ENCODE data around the gene LRRC75A. TPM values are rescaled to one million over a fixed set of nuclear protein-coding genes. Genes with fewer than 3 reads are reported as not detected.
A peak's percentile ranks its signal among the peaks of the same experiment; 100 is the strongest.

LRRC75A gene, protein sequence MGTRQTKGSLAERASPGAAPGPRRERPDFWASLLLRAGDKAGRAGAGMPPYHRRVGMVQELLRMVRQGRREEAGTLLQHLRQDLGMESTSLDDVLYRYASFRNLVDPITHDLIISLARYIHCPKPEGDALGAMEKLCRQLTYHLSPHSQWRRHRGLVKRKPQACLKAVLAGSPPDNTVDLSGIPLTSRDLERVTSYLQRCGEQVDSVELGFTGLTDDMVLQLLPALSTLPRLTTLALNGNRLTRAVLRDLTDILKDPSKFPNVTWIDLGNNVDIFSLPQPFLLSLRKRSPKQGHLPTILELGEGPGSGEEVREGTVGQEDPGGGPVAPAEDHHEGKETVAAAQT
- total RNA-seq = 1 to 10 TPM; 2.1 to 7.3 (median 5.2) TPM

GRCh38 chr17:16491703-16492612 lies at the start of gene LRRC75A:
Gene LRRC75A (minus strand): TSS chr17:16492193. CDS start chr17:16491990, 203 bp downstream.
- DNase-seq = peak; percentile 28 to 92
- peak; percentile 16 to 92 for ATAC-seq (ENCODE audit: low FRiP score in 2 of 2)
- WGBS, 2 donors = 4 to 6% methylated on average over 21 to 23 of the region's 134 CpGs
- H3K27me3 ChIP-seq = no peaks in the 10 kb centered on the region
- no peaks in the 10 kb centered on the region for H3K9me3 ChIP-seq
- H3K27ac ChIP-seq = peak within 1 kb of the TSS in 1 of 4 donors; percentile 54
- peak within 1 kb of the TSS; percentile 44 to 88 (median 68) for H3K4me3 ChIP-seq
- H3K4me1 ChIP-seq = peaks cover 13 to 25% (median 15%) of the 10 kb centered on the region in 4 donors
- TF ChIP-seq, protein P1, sequence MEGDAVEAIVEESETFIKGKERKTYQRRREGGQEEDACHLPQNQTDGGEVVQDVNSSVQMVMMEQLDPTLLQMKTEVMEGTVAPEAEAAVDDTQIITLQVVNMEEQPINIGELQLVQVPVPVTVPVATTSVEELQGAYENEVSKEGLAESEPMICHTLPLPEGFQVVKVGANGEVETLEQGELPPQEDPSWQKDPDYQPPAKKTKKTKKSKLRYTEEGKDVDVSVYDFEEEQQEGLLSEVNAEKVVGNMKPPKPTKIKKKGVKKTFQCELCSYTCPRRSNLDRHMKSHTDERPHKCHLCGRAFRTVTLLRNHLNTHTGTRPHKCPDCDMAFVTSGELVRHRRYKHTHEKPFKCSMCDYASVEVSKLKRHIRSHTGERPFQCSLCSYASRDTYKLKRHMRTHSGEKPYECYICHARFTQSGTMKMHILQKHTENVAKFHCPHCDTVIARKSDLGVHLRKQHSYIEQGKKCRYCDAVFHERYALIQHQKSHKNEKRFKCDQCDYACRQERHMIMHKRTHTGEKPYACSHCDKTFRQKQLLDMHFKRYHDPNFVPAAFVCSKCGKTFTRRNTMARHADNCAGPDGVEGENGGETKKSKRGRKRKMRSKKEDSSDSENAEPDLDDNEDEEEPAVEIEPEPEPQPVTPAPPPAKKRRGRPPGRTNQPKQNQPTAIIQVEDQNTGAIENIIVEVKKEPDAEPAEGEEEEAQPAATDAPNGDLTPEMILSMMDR (IDR thresholded peaks at IDR 0.05) = no peak
- no peak for TF ChIP-seq POLR2A (IDR thresholded peaks at IDR 0.05)
- TF ChIP-seq POLR2AphosphoS5 (IDR thresholded peaks at IDR 0.05) = no peak
- TF ChIP-seq EP300 (IDR thresholded peaks at IDR 0.05) = no peak
- H3K36me3 ChIP-seq = no peaks in the 10 kb centered on the region

DNA sequence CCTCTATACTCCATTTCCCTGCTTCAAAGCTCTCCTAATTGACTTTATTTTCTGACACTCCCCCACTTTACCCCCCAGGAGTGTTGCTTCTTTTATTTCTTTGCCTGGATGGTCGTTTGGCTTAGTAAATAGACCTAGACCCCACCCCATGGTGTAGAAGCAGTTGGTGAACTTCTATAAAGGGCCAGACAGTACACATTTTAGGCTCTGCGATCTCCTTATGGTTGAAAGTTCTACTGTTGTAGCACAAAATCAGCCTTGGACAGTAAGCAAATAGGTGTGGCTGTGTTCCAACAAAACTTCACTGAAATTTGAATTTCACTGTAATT lies 45.1 kb upstream of the LRRC75A start:
- ATAC-seq (ENCODE audit: low FRiP score in 2 of 2) (no peak), DNase-seq (no peak)
- H3K27ac ChIP-seq = peak overlapping the region in 2 of 4 donors; percentile 93 to 98
- peak overlapping the region in 2 of 4 donors; percentile 77 for H3K4me3 ChIP-seq
- WGBS, 2 donors = 41 to 48% methylated on average over 2 of the region's 2 CpGs
- TF ChIP-seq, protein P1 (IDR thresholded peaks at IDR 0.05) = no peak
- TF ChIP-seq POLR2A (IDR thresholded peaks at IDR 0.05) = no peak
- TF ChIP-seq POLR2AphosphoS5 (IDR thresholded peaks at IDR 0.05) = no peak
- no peak for TF ChIP-seq EP300 (IDR thresholded peaks at IDR 0.05)
- H3K36me3 ChIP-seq = no peaks in the 10 kb centered on the region
- no peaks in the 10 kb centered on the region for H3K27me3 ChIP-seq
- peaks cover 2 to 11% (median 3%) of the 10 kb centered on the region in 4 donors for H3K4me1 ChIP-seq
- H3K9me3 ChIP-seq = no peaks in the 10 kb centered on the region

DNA sequence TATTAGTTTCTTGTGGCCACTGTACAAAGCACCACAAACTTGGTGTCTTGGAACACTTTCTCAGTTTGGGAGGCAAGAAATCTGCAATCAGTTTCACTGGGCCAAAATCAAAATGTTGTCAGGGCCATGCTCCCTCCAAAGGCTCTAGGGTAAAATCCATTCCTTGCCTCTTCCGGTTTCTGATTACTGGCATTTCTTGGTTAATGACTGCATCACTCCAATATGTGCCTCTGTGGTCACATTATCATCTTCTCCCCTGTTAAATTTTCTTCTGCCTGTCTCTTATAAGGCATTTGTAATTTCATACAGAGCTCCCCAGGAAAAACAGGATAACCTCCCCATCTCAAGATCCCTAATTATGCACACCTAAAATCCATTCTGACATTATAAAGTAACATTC lies 42.2 kb upstream of the LRRC75A start:
- no peak overlapping the region for H3K4me3 ChIP-seq
- TF ChIP-seq, protein P1 (IDR thresholded peaks at IDR 0.05) = no peak
- TF ChIP-seq POLR2A (IDR thresholded peaks at IDR 0.05) (no peak), EP300 (IDR thresholded peaks at IDR 0.05) (no peak)
- H3K27ac ChIP-seq = no peak overlapping the region
- no peaks in the 10 kb centered on the region for H3K27me3 ChIP-seq
- WGBS, 2 donors = 88 to 89% methylated on average over 1 of the region's 1 CpG
- peaks cover 2 to 11% (median 3%) of the 10 kb centered on the region in 4 donors for H3K4me1 ChIP-seq
- DNase-seq (no peak), ATAC-seq (ENCODE audit: low FRiP score in 2 of 2) (no peak)
- no peaks in the 10 kb centered on the region for H3K36me3 ChIP-seq
- H3K9me3 ChIP-seq = no peaks in the 10 kb centered on the region

GRCh38 chr17:16529906-16530305 lies 37.9 kb upstream of the LRRC75A start:
- Histone ChIP-seq H3K9me3 (no peaks in the 10 kb centered on the region), H3K4me3 (no peak overlapping the region), H3K4me1 (peaks cover 0 to under 1% (median 0%) of the 10 kb centered on the region in 4 donors), H3K36me3 (no peaks in the 10 kb centered on the region), H3K27ac (no peak overlapping the region), H3K27me3 (no peaks in the 10 kb centered on the region)
- no peak for DNase-seq
- TF ChIP-seq POLR2A (IDR thresholded peaks at IDR 0.05) = no peak
- TF ChIP-seq, protein P1 (IDR thresholded peaks at IDR 0.05) = no peak
- no peak for TF ChIP-seq EP300 (IDR thresholded peaks at IDR 0.05)
- no peak for TF ChIP-seq POLR2AphosphoS5 (IDR thresholded peaks at IDR 0.05)
- WGBS, 2 donors = 80 to 86% methylated on average over 4 of the region's 4 CpGs
- no peak for ATAC-seq (ENCODE audit: low FRiP score in 2 of 2)
